Activated CD4-positive, alpha-beta T cell treated with anti-CD3 and anti-CD28 coated beads for 1 hour (primary cell): ENCODE results near the gene TGM5.
"Not testable (repeated sequence)": the region's sequence is repeated elsewhere in the genome, so short reads cannot be mapped to it uniquely, and the experiment has no call there.

Experiments
- DNase-seq: peaks from one replicate; pipeline ENCODE4 v3.0.0-alpha.2; 2020

TGM5 gene

DNA sequence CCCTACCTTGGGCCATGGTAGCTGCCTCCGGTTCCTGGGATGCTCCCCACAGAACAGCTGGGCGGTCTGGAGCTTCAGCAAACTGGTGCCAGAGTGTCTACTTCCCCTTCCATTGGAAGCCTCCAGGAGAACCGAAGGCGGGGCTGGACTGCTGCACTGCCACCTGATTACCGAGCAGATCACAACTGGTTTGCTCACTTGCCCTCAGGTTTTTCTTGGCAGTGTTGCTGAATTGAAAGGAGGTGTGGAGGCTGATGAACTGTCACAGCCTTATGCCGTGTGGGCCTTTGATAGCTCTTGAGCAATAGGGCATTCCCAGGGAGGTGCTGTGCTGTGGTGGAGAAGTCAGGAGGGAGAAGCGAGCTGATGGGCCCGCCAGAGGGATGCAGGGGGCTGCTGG is at the start of gene TGM5:
Gene TGM5 (minus strand): TSS at position 95 of the 400 bp plus-strand sequence. CDS start 79 bp downstream, at position 16.
- DNase-seq: peak; percentile 3

DNA sequence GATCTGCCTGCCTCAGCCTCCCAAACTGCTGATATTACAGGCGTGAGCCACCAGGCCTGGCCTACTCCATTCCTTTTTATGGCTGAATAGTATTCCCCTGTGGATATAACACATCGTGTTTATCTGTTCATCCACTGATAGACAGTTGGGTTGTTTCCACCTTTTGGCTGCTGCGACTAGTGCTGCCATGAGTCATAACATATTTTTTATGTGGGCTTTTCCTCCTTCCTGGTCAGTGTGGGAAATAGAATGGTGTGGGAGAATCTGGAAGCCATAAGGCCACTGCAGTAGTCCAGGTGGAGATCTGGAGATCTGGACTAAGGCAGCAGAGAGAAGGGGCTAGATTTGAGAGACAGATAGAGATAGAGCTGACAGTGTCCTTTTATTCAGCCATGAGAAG is 47.4 kb upstream of the TGM5 start:
- DNase-seq: no peak

DNA sequence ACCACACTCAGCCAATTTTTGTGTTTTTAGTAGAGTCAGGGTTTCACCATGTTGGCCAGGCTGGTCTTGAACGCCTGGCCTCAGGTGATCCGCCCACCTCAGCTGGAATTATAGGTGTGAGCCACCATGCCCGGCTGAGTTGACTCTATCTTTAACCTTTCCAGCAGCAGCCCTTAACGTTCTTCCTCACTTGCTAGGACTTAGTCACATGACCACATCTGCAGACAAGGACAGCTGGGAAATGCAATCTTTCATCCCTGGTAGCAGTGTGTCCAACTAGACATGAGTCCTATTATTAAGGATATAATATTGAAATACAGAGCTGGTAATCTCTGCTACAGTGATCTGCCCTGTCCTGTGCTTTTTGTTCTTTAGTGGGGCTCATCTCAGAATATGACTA is 45.6 kb upstream of the TGM5 start:
- no peak for DNase-seq

DNA sequence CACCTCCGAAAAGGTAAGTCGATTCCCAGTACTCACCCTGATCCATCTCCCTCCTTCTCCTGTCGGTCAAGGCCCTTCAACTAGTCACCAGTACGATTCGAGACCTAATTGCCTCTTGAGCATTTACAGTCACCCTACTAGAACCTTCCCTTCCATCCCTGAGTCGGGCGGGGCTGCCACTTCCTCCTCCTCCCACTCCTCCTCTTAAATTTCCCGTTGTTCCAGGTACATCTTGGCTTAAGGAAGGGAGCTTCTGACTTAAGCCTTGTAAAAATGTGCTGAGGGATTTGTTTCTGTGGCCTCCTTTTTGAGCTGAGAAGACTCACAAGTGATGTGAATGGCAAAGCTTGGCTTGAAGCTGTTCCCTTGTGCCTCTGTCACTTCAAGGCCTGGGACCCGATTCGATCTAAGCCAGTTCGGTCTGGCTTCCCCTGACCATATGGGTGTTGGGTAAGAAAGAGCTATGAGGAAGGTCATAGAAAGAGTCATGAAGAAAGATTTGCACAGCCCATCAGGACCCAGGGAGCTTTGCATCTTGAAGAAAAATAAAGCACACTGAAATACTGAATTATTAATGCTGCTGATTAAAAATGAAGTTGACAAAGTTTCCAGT is 35.6 kb upstream of the TGM5 start, which contains the start of gene TGM7:
Gene TGM7 (minus strand): TSS at position 51 of the 613 bp plus-strand sequence.
- no peak for DNase-seq

- no peak for DNase-seq
Observed at GRCh38 chr15:43299884-43300283, 33.2 kb upstream of the TGM5 start.

DNA sequence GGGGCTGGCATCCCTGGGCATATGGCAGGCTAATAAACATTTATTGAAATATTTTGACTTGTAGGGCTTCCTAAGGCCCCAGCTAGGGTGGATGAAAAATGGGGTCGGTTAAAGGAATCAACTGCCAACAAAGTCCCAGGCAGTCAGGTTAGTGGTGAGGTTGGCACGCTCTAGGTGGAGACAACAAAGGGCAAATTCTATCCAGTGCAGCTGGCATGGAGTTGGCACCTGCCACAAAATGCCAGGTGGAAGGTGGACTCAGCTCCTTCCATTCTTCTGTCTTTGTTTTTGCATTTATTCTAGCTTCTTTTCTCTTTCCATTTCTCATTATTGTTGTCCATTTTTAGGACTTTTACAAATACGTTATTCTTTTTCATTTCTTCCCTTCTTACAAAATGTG is 32.7 kb upstream of the TGM5 start:
- DNase-seq: no peak

DNA sequence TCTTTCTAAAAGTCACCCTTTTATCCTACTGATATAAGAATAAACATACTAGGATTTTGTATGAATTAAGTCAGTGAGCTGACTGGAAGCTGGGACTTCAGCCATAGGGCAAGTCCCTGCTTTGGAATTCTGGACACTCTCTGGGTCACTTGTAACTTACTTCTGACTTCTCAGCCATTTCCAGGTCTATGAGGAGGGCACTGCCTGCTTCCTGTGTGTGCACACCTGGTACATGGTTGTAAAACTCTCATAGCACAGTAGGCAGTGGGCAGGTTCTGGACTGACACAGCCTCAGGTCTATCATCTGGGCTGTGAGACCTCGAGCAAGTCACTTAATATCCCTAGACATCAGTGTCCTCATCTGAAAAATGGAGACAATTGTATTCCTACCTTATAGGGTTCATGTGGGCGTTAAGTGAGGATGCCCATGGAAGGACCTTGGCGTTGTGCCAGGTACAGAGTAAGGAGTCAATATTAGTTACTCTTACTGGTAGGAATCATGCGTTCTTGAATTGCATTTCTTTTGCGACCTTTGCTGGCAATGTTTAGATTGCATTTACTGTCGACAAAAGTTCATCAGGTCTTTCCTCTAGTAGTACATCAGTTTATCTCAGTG is 27.5 kb upstream of the TGM5 start:
- DNase-seq: no peak

DNA sequence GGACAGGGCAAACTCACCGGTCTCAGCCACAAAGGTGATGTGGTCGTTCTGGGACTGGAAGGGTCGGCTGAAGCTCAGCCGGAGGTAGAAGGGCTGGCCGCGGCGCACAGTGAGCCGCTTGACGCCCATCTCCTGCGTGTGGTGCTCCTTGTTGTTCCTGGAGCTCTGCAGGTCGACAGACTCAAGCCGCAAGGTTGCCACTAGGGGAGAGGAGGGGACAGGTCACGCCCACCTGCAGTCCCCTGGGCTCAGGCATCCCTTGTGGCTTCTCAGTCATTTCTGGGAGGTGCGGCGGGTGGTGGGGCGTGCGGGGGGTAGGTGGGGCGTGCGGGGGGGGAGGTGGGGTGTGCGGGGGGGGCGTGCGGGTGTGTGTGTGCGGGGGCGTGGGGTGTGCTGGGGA is 26.7 kb upstream of the TGM5 start:
- DNase-seq: no peak

- DNase-seq: no peak
Observed at GRCh38 chr15:43292375-43293078, 25.8 kb upstream of the TGM5 start.

DNA sequence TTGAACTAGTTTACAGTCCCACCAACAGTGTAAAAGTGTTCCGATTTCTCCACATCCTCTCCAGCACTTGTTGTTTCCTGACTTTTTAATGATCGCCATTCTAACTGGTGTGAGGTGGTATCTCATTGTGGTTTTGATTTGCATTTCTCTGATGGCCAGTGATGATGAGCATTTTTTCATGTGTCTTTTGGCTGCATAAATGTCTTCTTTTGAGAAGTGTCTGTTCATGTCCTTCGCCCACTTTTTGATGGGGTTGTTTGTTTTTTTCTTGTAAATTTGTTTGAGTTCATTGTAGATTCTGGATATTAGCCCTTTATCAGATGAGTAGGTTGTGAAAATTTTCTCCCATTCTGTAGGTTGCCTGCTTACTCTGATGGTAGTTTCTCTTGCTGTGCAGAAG is 22.9 kb upstream of the TGM5 start:
- DNase-seq: not testable (repeated sequence)

GRCh38 chr15:43287254-43287653 is 20.5 kb upstream of the TGM5 start:
- no peak for DNase-seq

DNA sequence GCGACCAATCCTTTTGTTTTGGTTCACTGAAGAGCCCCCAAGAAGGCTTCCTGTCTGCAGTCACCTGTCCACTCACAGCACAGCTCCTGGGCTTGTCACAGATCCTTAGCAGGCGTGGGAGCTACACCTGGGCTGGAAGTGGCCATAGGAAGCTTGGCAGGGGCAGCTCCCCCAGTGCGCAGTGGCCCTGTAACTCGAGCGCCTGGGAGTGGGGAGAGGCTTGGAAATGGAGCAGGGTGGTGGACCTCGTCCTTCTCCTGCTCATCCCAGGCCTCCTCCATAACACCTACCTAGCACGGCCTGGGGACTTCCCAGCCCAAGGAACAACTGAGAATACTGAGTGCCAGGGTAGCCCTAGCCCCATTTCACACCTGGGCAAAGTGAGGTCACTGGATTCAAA is 19.3 kb upstream of the TGM5 start:
- no peak for DNase-seq

GRCh38 chr15:43285609-43286037 is 18.9 kb upstream of the TGM5 start:
- no peak for DNase-seq

- no peak for DNase-seq
Observed at GRCh38 chr15:43283526-43283925, 16.8 kb upstream of the TGM5 start.

DNA sequence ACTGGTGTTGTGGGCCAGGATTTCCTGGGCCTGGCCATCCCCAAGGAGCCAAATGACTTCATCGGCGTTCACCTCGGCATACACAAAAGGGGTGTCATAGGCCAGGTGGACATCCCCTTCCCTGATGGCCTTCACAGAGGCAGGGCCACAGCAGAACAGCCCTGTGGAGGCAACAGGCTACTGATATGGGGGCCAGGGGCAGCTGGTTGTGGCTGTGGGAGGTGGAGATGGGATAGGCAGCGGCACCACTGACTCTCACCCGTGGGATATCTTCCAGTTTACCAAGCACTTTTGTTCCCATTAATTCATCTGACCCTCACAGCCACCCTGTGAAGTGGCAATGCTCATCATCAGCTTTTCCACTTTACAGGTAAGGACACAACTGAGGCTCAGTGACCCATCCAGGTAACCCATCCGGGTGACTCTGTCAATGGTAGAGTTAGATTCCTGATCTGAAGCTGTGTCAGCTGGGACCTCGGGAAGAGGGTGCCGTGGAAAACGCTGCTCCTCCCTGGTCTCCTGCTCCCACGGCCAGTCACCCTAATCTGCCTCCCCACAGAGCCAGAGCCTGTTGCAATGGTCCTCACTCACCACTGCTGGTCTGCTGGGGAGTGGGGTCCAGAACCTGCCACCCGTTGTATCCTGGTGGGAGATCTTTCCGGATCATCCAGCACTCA is 15.3 kb upstream of the TGM5 start:
- DNase-seq: no peak

GRCh38 chr15:43280996-43281395 is 14.3 kb upstream of the TGM5 start:
- no peak for DNase-seq

DNA sequence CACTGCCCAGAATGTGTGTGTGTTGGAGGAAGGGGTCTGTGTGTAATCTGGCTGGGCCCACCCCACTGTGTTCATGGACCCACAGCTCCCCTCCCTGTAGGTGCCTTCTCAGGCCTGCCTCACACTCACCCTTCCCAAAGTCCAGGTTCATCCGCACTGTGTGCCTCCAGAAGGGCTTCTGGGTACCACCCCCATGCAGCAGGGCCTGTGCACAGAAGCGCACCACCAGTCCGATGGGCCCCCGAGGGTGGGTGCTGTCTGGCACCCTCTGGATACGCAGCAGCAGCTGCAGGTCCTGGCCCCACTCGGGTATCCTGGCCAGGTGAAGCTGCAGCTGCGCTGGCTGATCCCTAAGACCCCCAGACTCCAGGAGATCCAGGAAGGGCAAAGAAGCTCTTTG is 12.8 kb upstream of the TGM5 start:
- DNase-seq: no peak

DNA sequence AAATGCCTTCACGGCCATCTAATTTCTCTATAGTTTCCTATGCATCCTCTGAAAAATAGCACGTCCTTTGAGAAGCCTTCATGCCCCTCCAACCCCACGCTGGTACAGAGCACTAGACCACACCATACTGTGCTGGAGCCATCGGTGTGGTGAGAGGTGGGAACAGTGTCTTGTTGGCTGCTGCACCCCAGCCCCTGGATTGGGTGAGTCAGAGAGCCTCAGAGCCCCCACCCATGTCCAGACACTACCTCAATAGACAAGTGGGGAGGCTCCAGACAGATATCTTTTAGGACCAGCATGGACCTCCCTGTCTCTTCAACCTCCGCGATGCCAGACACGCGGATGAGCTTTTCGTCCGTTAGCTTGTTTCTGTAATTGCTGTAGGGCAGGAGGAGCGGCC is 12.1 kb upstream of the TGM5 start:
- DNase-seq: no peak

GRCh38 chr15:43277901-43278300 is 11.2 kb upstream of the TGM5 start:
- DNase-seq: no peak

GRCh38 chr15:43277231-43277823 is 10.6 kb upstream of the TGM5 start:
- no peak for DNase-seq

DNA sequence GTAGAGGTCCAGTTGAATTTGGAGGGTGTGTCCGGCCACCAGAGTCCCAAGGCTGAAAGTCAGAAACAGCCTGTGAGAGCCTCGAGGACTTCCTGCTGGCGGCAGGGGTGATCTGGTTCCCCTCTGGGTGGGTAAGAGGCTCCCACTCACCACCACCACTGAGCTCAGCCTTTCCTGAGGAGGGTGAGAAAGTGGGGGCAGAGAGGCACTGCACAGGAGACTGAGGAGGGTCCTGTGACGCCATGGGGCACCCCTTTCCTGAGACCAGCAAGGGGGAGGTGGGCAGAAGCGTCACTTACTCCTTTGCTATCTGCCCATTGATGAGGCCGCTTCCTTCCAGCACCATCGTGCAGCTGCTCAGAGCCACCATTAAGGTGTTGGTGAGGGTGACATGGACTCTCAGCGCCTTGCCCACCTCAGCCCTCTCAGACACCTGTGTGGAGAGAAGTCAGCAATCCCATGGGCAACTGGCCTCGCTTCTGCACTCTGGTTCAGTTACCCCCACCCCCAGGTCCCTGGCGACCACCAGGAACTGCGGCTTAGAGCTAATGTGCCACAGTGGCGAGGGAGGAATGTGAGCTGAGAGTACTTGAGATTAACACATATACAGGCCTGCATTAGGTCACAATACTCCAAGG is 10.0 kb upstream of the TGM5 start:
- no peak for DNase-seq

- DNase-seq: no peak
Observed at GRCh38 chr15:43275740-43276562, 9.2 kb upstream of the TGM5 start.
